ENCODE data around the gene TUBB4B.

TUBB4B gene

GRCh38 chr9:137240318-137240840 is 708 bp upstream of the TUBB4B start (continued):
- peak; percentile 91 for TF ChIP-seq KLF7 (tag by site-specific recombination; IDR thresholded peaks at IDR 0.05; ENCODE audit: borderline replicate concordance)
- no peak for TF ChIP-seq SALL2 (tag by site-specific recombination; IDR thresholded peaks at IDR 0.05; ENCODE audit: borderline replicate concordance)
- TF ChIP-seq ZNF10 (tag by site-specific recombination; IDR thresholded peaks at IDR 0.05), result peak; percentile 69
- peak; percentile 75 for TF ChIP-seq ZNF561 (tag by site-specific recombination; IDR thresholded peaks at IDR 0.05; ENCODE audit: borderline replicate concordance)
- TF ChIP-seq ZNF768 (tag by site-specific recombination; IDR thresholded peaks at IDR 0.05), result no peak
- TF ChIP-seq GFI1B (tag by site-specific recombination; IDR thresholded peaks at IDR 0.05), result no peak
- TF ChIP-seq SCRT1 (tag by site-specific recombination; IDR thresholded peaks at IDR 0.05; ENCODE audit: borderline replicate concordance), result no peak
- TF ChIP-seq ZBTB21 (tag by site-specific recombination; IDR thresholded peaks at IDR 0.05), result 0 out of 2 replicates have a peak, but pooled peaks have one; percentile 27
- peak; percentile 87 for TF ChIP-seq ZNF2 (tag by site-specific recombination; IDR thresholded peaks at IDR 0.05)
- no peak for TF ChIP-seq ZNF404 (tag by site-specific recombination; IDR thresholded peaks at IDR 0.05)
- no peak for TF ChIP-seq ZNF513 (tag by site-specific recombination; IDR thresholded peaks at IDR 0.05)
- TF ChIP-seq, protein P1, sequence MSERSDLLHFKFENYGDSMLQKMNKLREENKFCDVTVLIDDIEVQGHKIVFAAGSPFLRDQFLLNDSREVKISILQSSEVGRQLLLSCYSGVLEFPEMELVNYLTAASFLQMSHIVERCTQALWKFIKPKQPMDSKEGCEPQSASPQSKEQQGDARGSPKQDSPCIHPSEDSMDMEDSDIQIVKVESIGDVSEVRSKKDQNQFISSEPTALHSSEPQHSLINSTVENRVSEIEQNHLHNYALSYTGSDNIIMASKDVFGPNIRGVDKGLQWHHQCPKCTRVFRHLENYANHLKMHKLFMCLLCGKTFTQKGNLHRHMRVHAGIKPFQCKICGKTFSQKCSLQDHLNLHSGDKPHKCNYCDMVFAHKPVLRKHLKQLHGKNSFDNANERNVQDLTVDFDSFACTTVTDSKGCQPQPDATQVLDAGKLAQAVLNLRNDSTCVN (tag by site-specific recombination; optimal IDR thresholded peaks at IDR 0.05), result peak; percentile 98
- TF ChIP-seq ZNF677 (tag by site-specific recombination; IDR thresholded peaks at IDR 0.05), result no peak
- no peak for TF ChIP-seq ZNF626 (tag by site-specific recombination; IDR thresholded peaks at IDR 0.05)
- no peak for TF ChIP-seq ZNF670 (tag by site-specific recombination; IDR thresholded peaks at IDR 0.05; ENCODE audit: low read depth)
- TF ChIP-seq ZNF692 (tag by site-specific recombination; IDR thresholded peaks at IDR 0.05), result peak; percentile 96
- no peak for TF ChIP-seq ZNF555 (tag by site-specific recombination; conservative IDR thresholded peaks at IDR 0.05)
- peak; percentile 99 for TF ChIP-seq KLF8 (tag by site-specific recombination; IDR thresholded peaks at IDR 0.05)
- TF ChIP-seq, protein P2, sequence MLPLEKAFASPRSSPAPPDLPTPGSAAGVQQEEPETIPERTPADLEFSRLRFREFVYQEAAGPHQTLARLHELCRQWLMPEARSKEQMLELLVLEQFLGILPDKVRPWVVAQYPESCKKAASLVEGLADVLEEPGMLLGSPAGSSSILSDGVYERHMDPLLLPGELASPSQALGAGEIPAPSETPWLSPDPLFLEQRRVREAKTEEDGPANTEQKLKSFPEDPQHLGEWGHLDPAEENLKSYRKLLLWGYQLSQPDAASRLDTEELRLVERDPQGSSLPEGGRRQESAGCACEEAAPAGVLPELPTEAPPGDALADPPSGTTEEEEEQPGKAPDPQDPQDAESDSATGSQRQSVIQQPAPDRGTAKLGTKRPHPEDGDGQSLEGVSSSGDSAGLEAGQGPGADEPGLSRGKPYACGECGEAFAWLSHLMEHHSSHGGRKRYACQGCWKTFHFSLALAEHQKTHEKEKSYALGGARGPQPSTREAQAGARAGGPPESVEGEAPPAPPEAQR (tag by site-specific recombination; IDR thresholded peaks at IDR 0.05), result no peak
- TF ChIP-seq ZNF426 (tag by site-specific recombination; IDR thresholded peaks at IDR 0.05), result no peak
- TF ChIP-seq, protein P3, sequence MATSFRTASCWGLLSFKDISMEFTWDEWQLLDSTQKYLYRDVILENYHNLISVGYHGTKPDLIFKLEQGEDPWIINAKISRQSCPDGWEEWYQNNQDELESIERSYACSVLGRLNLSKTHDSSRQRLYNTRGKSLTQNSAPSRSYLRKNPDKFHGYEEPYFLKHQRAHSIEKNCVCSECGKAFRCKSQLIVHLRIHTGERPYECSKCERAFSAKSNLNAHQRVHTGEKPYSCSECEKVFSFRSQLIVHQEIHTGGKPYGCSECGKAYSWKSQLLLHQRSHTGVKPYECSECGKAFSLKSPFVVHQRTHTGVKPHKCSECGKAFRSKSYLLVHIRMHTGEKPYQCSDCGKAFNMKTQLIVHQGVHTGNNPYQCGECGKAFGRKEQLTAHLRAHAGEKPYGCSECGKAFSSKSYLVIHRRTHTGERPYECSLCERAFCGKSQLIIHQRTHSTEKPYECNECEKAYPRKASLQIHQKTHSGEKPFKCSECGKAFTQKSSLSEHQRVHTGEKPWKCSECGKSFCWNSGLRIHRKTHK (tag by site-specific recombination; IDR thresholded peaks at IDR 0.05), result no peak
- 0 out of 2 replicates have a peak, but pooled peaks have one; percentile 54 for TF ChIP-seq ZNF169 (tag by site-specific recombination; IDR thresholded peaks at IDR 0.05)
- peak; percentile 54; the same call in 1 of the 2 replicates for TF ChIP-seq ZNF843 (tag by site-specific recombination; IDR thresholded peaks at IDR 0.05)
- no peak; the same call in 1 of the 2 replicates for TF ChIP-seq MYNN (tag by site-specific recombination; IDR thresholded peaks at IDR 0.05; ENCODE audit: borderline replicate concordance)
- 0 out of 2 replicates have a peak, but pooled peaks have one; percentile 93 for TF ChIP-seq ZNF391 (tag by site-specific recombination; IDR thresholded peaks at IDR 0.05; ENCODE audit: borderline replicate concordance, low read depth)
- no peak for TF ChIP-seq GLI2 (tag by site-specific recombination; IDR thresholded peaks at IDR 0.05; ENCODE audit: borderline replicate concordance, low read depth)
- peak; percentile 92 for TF ChIP-seq ZNF600 (tag by site-specific recombination; IDR thresholded peaks at IDR 0.05)
- TF ChIP-seq, protein P4, sequence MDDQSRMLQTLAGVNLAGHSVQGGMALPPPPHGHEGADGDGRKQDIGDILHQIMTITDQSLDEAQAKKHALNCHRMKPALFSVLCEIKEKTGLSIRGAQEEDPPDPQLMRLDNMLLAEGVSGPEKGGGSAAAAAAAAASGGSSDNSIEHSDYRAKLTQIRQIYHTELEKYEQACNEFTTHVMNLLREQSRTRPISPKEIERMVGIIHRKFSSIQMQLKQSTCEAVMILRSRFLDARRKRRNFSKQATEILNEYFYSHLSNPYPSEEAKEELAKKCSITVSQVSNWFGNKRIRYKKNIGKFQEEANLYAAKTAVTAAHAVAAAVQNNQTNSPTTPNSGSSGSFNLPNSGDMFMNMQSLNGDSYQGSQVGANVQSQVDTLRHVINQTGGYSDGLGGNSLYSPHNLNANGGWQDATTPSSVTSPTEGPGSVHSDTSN (CRISPR knock-in tag; IDR thresholded peaks at IDR 0.05), result no peak
- peak; percentile 97 for TF ChIP-seq ZNF398 (tag by site-specific recombination; IDR thresholded peaks at IDR 0.05)
- no peak for TF ChIP-seq ZFP3 (tag by site-specific recombination; IDR thresholded peaks at IDR 0.05; ENCODE audit: low read depth)

All from HEK293 (cell line).